Fibroblast of skin of back (primary cell): ENCODE results near the gene TNFRSF18.

Source experiments
- DNase-seq: peaks from one replicate; pipeline ENCODE4 v3.0.0-alpha.2; 2013

Gene TNFRSF18

GRCh38 chr1:1175221-1176062, 30.9 kb downstream of the TNFRSF18 start:
- DNase-seq = no peak

- no peak for DNase-seq
These were observed 32.5 kb downstream of the TNFRSF18 start, which contains the start of gene TTLL10 for GRCh38 chr1:1173793-1174415. Gene TTLL10 (plus strand): TSS chr1:1173880. CDS start chr1:1179216, 5,336 bp downstream.

GRCh38 chr1:1173061-1173792, 33.2 kb downstream of the TNFRSF18 start:
- no peak for DNase-seq

- DNase-seq = no peak
These were observed 34.6 kb downstream of the TNFRSF18 start for GRCh38 chr1:1171546-1172340.

GRCh38 chr1:1171161-1171545, 35.2 kb downstream of the TNFRSF18 start:
- DNase-seq = no peak

GRCh38 chr1:1170215-1171091, 35.9 kb downstream of the TNFRSF18 start:
- DNase-seq = no peak

- DNase-seq = no peak
These were observed 36.8 kb downstream of the TNFRSF18 start for GRCh38 chr1:1169429-1170214.

- no peak for DNase-seq
These were observed 37.7 kb downstream of the TNFRSF18 start for GRCh38 chr1:1168451-1169411.

- no peak for DNase-seq
These were observed 38.4 kb downstream of the TNFRSF18 start for GRCh38 chr1:1167841-1168450.

GRCh38 chr1:1167398-1167821, 39.0 kb downstream of the TNFRSF18 start:
- DNase-seq = no peak

- no peak for DNase-seq
These were observed 39.6 kb downstream of the TNFRSF18 start for GRCh38 chr1:1166642-1167397.

GRCh38 chr1:1165900-1166421, 40.4 kb downstream of the TNFRSF18 start:
- DNase-seq = no peak

GRCh38 chr1:1165485-1165884, 40.9 kb downstream of the TNFRSF18 start:
- DNase-seq = no peak

- no peak for DNase-seq
These were observed 41.5 kb downstream of the TNFRSF18 start for GRCh38 chr1:1164701-1165451.

GRCh38 chr1:1164361-1164700, 42.1 kb downstream of the TNFRSF18 start:
- no peak for DNase-seq

- DNase-seq = no peak
These were observed 42.8 kb downstream of the TNFRSF18 start for GRCh38 chr1:1163538-1164070.
